Skeletal muscle satellite cell (primary cell): Measurements from ENCODE around the gene RSU1.
A peak's percentile ranks its signal among the peaks of the same experiment; 100 is the strongest.

ENCODE experiments used
- H3K27me3 ChIP-seq: 2 replicates; pipeline ENCODE4 v1.7.0; 2013; ENCODE audit warnings: low read length; ENCODE audit not compliant: control insufficient read depth, insufficient read depth
- H3K36me3 ChIP-seq: 2 replicates; pipeline ENCODE4 v1.7.0; 2013; ENCODE audit warnings: mild to moderate bottlenecking, control low read depth, low read length; ENCODE audit not compliant: insufficient read depth
- H3K4me1 ChIP-seq: 2 replicates; pipeline ENCODE4 v1.7.0; 2013; ENCODE audit warnings: low read length; ENCODE audit not compliant: control insufficient read depth, insufficient read depth
- H3K4me2 ChIP-seq: 2 replicates; pipeline ENCODE4 v1.7.0; 2013; ENCODE audit warnings: mild to moderate bottlenecking, low read length
- H3K4me3 ChIP-seq: 2 replicates; pipeline ENCODE4 v1.7.0; 2013; ENCODE audit warnings: low read length
- H3K9ac ChIP-seq: 2 replicates; pipeline ENCODE4 v1.7.0; 2013; ENCODE audit warnings: mild to moderate bottlenecking, low read depth, low read length, moderate library complexity
- H3K9me3 ChIP-seq: replicated peaks from 2 replicates; pipeline ENCODE4 v1.7.0; 2013; ENCODE audit warnings: mild to moderate bottlenecking, control low read depth, low read length

Gene RSU1

DNA sequence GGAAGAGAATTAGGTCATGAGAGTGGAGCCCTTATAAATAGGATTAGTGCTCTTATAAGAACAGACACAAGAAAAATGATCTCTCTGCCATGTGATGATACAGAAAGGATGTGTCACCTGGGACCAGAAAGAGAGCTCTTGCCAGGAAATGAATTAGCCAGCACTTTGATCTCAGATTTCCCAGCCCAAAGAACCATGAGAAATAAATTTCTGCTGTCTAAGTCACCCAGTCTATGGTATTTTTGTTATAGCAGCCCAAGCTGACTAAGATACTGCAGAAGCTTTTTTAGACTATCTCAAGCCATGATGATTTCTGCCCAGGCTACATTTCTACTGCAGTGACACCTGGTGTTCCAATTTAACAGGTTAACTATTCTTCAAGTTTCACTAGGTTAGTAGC, 84.8 kb downstream of the RSU1 start:
- Histone ChIP-seq H3K36me3 (peaks cover 28% of the 10 kb centered on the region), H3K4me1 (no peaks in the 10 kb centered on the region), H3K4me2 (no peak overlapping the region), H3K27me3 (no peaks in the 10 kb centered on the region), H3K4me3 (no peak overlapping the region), H3K9ac (no peak overlapping the region), H3K9me3 (no peaks in the 10 kb centered on the region)

DNA sequence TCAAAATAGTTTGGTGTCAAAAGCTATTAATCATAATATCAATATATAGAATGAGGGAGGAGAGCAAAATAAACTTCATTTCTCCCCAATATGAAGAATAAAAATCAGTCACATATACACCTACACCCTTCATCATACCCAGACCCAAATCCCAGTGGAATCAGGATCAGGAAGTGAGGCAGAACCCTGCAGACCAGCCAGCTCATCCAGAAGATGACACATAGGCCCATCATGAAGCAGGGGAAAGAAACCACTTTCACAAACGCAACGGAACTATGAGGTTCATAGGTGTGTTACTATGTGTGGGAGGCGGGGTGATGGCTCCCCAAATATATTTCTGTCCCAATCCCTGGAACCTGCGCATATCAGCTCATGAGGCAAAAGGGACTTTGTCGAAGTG, 89.0 kb downstream of the RSU1 start:
- Histone ChIP-seq H3K4me2 (no peak overlapping the region), H3K4me3 (no peak overlapping the region), H3K27me3 (no peaks in the 10 kb centered on the region), H3K4me1 (no peaks in the 10 kb centered on the region), H3K9ac (no peak overlapping the region), H3K36me3 (peaks cover 22% of the 10 kb centered on the region), H3K9me3 (no peaks in the 10 kb centered on the region)

DNA sequence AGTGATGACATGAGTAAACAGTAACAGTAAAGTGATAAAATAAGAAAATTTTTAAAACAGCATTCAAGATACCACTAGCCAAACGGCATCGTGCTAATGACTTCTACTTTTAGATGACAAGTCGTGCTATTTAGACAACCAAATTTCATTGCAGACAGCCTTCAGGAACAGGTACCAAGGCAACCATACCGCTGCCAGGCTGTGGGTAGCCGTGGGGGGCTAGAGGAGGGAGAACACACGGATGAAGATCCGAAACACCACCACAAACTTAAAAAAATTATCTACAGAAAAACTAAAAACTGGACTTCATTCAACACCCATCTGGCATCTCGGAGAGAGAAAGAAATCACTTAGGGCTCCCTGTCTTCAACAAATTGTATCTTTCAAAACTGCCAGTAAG, 89.6 kb downstream of the RSU1 start:
- H3K9ac ChIP-seq = no peak overlapping the region
- no peaks in the 10 kb centered on the region for H3K9me3 ChIP-seq
- peaks cover 20% of the 10 kb centered on the region for H3K36me3 ChIP-seq
- H3K4me2 ChIP-seq = no peak overlapping the region
- H3K27me3 ChIP-seq = no peaks in the 10 kb centered on the region
- H3K4me1 ChIP-seq = no peaks in the 10 kb centered on the region
- H3K4me3 ChIP-seq = no peak overlapping the region

GRCh38 chr10:16724509-16724908, 92.7 kb downstream of the RSU1 start:
- Histone ChIP-seq H3K36me3 (peaks cover 18% of the 10 kb centered on the region), H3K4me1 (no peaks in the 10 kb centered on the region), H3K9ac (no peak overlapping the region), H3K4me3 (no peak overlapping the region), H3K9me3 (no peaks in the 10 kb centered on the region), H3K27me3 (no peaks in the 10 kb centered on the region), H3K4me2 (no peak overlapping the region)

DNA sequence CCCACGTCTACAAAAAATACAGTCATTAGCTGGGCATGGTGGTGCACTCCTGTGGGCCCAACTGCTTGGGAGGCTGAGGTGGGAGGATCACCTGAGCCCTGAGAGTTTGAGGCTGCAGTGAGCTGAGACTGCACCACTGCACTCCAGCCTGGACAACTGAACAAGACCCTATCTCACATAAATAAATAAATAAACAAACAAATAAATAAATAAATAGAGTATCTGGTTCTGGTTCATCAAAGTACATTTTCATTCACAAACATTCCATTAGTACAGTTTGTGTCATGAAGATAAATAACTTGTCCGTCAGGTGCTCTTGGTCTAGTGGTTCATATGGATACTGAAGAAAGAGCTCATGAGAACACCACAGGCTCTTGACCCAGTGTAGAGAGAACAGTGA, 96.4 kb downstream of the RSU1 start:
- peaks cover 6% of the 10 kb centered on the region for H3K36me3 ChIP-seq
- no peaks in the 10 kb centered on the region for H3K9me3 ChIP-seq
- H3K9ac ChIP-seq = no peak overlapping the region
- no peak overlapping the region for H3K4me3 ChIP-seq
- no peak overlapping the region for H3K4me2 ChIP-seq
- no peaks in the 10 kb centered on the region for H3K27me3 ChIP-seq
- H3K4me1 ChIP-seq = peaks cover 15% of the 10 kb centered on the region

DNA sequence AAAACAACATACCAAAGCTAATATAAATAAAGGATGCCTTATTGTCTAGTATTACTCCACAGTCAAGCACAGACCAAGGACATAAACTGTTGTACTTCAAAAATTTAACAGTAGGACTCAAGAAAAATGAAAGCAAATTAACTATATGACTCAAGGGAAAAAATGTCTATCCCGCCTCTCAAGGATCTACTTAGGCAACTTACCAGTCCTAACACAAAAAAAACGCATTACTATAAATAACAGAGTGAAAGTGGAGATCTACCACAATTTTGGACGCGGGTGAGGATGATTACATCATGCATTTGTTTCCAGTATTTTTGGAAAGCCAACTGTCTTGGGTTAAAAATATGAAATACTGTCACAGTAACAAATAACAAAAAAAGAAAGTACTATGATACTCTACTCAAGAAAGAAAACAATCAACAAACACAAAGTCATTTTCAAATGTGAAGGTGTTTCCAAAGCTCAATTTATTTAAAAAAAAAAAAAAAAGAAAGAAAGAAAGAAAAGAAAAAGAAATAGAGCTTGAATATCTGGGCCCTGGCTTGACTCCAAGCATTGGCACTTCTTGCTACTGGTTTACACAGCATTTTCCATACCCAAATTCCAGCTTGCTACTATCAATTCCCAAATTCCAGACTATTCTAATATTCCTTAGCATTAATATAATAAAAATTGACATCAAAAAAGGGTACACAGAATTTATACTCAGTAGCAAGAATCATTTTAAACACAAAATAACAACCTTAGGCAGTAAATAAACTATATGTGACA, 99.4 kb downstream of the RSU1 start:
- no peaks in the 10 kb centered on the region for H3K9me3 ChIP-seq
- H3K4me1 ChIP-seq = peaks cover 15% of the 10 kb centered on the region
- H3K27me3 ChIP-seq = no peaks in the 10 kb centered on the region
- H3K9ac ChIP-seq = no peak overlapping the region
- peak overlapping the region; percentile 13 for H3K4me3 ChIP-seq
- peaks cover 6% of the 10 kb centered on the region for H3K36me3 ChIP-seq
- H3K4me2 ChIP-seq = peak overlapping the region; percentile 51

GRCh38 chr10:16716051-16716450, 101.2 kb downstream of the RSU1 start:
- no peaks in the 10 kb centered on the region for H3K36me3 ChIP-seq
- no peak overlapping the region for H3K4me2 ChIP-seq
- H3K4me3 ChIP-seq = no peak overlapping the region
- H3K4me1 ChIP-seq = peaks cover 15% of the 10 kb centered on the region
- H3K27me3 ChIP-seq = no peaks in the 10 kb centered on the region
- H3K9ac ChIP-seq = no peak overlapping the region
- H3K9me3 ChIP-seq = no peaks in the 10 kb centered on the region

DNA sequence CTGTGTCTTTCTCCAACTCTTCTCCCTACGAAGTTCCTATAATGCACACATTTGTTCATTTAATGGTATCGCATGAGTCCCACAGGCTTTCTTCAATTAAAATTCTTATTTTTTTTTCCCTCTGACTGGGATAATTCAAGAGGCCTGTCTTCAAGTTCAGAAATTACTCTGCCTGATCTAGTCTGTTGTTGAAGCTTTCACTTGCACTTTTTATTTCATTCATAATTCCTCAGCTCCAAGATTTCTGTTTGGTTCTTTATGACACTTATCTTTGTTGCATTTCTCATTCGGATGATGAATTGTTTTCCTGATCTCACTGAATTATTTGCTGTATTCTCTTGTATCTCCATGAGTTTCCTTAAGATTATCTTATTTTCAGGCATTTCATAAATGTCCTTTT, 103.9 kb downstream of the RSU1 start:
- Histone ChIP-seq H3K27me3 (no peaks in the 10 kb centered on the region), H3K4me2 (no peak overlapping the region), H3K9me3 (no peaks in the 10 kb centered on the region), H3K36me3 (no peaks in the 10 kb centered on the region), H3K9ac (no peak overlapping the region), H3K4me3 (no peak overlapping the region), H3K4me1 (peaks cover 14% of the 10 kb centered on the region)

DNA sequence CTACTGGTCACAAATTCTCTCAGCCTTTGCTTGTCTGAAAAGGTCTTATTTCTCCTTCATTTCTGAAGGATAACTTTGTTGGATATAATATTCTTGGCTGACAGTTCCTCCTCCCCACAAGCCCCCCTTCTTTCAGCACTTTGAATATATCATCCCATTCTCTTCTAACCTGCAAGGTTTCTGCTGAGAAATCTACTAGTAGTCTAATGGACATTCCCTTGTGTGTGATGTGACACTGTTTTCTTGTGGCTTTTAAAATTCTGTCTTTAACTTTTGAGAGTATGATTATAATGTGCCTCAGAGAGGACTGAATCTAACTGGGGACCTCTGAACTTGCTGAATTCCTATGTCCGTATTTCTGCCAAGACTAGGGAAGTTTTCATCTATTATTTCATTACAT, 104.3 kb downstream of the RSU1 start:
- Histone ChIP-seq H3K4me2 (no peak overlapping the region), H3K4me3 (no peak overlapping the region), H3K36me3 (no peaks in the 10 kb centered on the region), H3K9me3 (no peaks in the 10 kb centered on the region), H3K9ac (no peak overlapping the region), H3K4me1 (peaks cover 10% of the 10 kb centered on the region), H3K27me3 (no peaks in the 10 kb centered on the region)

DNA sequence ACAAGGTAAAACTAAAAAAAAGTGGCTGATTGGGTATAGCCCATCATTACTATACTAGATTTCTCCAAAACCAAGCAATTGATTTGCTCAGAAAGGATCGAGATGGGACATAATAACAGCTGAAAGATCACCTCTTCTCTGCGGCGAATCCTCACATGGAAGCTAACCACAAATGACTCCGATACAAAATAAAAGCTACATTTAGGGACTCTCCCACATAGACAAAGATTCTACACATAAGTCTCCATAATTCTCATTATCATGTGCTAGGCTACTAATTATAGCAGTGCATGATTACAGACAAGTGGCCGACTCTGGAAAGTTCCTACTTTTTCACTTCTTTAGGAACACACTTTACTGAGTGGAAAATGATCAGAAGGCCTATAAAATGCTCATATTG, 116.9 kb downstream of the RSU1 start:
- Histone ChIP-seq H3K27me3 (no peaks in the 10 kb centered on the region), H3K4me1 (no peaks in the 10 kb centered on the region), H3K4me3 (no peak overlapping the region)

DNA sequence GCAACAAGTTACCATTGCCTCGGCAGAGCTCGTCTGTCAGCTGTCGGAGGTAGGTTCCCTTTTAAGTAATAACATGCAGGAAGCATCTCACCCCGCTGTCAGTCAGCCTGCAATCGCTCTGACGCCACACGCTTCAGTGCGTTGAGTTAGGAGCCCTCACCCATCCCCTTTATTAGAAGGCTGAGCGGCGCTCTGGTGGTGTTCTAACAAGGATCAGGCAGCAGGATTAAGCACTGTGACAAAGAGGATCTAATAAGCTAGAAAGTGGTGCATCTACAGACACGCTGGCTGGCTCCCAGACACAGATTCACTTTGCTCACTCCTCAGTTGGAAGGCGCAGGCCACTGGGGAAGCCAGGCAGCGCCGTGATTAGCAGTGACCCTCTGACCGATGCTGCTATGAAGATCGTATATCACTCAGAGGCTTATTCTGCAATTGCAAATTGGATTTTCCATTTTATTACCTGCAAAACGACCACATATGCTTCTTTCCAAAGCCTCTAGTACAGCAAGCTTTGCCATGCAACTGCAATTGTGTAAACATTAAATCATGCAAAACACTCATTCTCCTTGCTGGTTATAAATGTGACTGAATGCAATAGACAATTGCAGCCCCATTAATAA, 117.7 kb downstream of the RSU1 start:
- Histone ChIP-seq H3K36me3 (no peaks in the 10 kb centered on the region), H3K4me3 (no peak overlapping the region), H3K9ac (no peak overlapping the region), H3K4me1 (no peaks in the 10 kb centered on the region), H3K27me3 (no peaks in the 10 kb centered on the region), H3K9me3 (no peaks in the 10 kb centered on the region), H3K4me2 (no peak overlapping the region)

More for the DNA sequence above, 116.9 kb downstream of the RSU1 start:
- no peaks in the 10 kb centered on the region for H3K9me3 ChIP-seq
- H3K4me2 ChIP-seq = no peak overlapping the region
- no peak overlapping the region for H3K9ac ChIP-seq
- H3K36me3 ChIP-seq = no peaks in the 10 kb centered on the region

GRCh38 chr10:16698461-16698860, 118.8 kb downstream of the RSU1 start:
- Histone ChIP-seq H3K4me2 (no peak overlapping the region), H3K4me1 (no peaks in the 10 kb centered on the region), H3K9ac (no peak overlapping the region), H3K27me3 (no peaks in the 10 kb centered on the region), H3K4me3 (no peak overlapping the region), H3K9me3 (no peaks in the 10 kb centered on the region), H3K36me3 (no peaks in the 10 kb centered on the region)
